Suppressor macrophage (primary cell): Measurements from ENCODE around the gene KLHL36.

Experiments
- DNase-seq, 4 experiments: peaks; one replicate each; pipeline ENCODE4 v3.0.0-alpha.2; 2020 to 2022
- total RNA-seq, 17 experiments: gene quantifications; one replicate each; lab custom pipeline; 2026; ENCODE audit warnings: mixed read lengths in 6 of 17, inconsistent platforms in 3 of 17; lab: John Stamatoyannopoulos, UW

KLHL36 gene
- 13.2 to 108 (median 80.9) reads per million in 17 experiments for total RNA-seq

DNA sequence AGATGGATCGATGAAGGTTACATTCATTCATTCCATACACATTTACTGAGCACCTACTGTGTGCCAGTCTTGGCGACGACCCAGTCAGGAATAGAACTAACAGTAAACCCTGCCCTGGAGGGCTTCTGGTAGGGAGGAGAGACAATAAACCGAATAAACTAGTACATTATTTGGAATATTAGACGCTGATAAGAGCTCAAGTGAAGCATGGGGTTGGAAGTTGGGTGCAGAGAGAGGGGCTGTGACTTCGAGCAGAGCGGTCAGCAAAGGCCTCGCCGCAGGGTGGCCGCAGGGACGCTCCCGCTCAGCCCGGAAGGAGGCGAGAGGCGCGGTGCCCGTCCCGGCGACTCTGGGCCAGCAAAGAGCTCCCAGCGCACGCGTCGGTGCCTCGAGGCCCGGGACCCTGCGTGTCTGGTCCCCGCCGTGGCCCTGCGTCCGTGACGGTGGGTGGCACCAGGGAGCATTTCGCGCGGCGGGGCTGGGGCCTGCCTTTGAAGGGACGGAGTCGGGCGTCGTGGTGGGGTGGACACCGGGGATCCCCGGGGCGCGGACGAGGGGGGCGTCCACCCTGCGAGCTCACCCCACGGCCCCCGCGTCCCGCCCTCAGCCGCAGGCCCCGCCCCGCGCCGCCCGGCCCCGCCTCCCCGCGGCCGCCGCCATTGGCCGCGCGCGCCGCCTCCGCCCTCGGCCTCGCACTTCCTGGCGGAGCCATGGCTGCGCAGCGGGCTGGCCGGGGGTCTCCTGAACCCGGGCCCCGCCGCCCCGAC, at the start of gene KLHL36:
KLHL36 (plus strand) TSS at position 684 of the 767 bp plus-strand sequence. CDS start 2,357 bp downstream, outside the sequence.
- DNase-seq = peak; percentile 65 to 93 (median 79)

DNA sequence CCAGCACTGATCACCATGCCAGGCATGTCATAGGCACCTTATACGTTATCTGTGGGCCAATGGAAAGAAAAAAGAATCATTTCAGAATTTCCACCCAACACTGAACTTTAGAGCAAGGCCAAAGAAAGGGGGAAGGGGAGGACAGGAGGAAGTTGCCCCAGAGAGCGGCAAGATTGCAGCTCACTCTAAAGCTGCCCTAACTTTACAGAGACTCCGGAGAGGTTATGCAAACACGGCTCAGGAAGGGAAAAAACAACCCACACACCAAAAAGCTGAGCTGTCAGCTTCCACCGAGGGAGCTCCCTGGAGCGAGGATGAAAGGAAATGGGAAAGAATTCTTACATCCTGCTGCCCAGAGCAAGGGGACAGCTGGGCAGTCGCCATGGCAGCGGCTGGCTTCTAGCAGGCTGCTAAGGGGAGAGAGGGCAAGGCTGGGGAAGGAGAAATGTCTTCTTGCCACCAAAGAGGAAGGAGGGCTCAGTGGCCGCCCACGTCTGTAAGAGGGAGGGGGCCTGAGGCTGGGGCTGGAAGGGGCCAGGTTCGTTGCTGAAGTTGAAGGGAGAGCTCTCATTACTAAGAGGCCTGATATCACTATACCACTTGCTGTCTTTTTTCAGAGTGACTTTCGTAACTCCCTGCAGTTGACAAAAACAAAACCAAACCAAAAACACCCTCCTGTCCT, 48.6 kb upstream of the KLHL36 start:
- peak; percentile 91 to 97 (median 94) for DNase-seq

DNA sequence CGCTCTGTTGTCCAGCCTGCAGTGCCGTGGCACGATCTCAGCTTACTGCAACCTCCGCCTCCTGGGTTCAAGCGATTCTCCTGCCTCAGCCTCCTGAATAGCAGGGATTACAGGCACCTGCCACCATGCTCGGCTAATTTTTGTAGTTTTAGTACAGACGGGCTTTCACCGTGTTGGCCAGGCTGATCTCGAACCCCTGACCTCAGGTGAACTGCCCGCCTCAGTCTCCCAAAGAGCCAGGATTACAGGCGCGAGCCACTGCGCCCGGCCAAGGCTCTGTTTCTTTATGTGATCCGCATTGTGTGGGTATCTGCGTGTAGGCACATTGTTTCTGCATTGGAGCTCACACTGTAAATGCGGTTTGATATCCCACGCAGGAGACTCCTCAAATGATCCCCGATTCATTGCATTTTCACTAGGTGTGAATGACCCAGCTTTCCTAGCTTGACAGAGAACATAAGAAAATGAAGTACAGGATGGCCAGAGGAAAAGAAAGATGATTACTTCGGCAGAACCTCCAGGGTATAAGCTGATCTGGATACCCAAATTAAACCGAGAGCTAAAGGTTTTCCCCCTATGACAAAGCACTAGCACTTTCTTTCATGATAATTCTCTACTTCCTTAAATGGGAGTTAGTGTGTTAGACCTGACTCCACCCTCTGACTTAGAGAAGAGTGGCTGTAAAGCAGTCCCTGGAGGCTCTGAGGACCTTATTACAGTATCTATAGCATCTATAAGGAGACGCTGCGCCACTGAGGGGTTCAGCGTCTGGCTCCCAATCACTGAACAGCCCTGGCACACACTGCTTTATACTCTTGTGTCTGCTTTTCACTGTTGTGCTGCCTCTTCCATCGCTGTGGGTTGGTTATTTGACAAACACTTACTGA, 47.7 kb upstream of the KLHL36 start:
- DNase-seq = peak; percentile 63 to 87 (median 76)

DNA sequence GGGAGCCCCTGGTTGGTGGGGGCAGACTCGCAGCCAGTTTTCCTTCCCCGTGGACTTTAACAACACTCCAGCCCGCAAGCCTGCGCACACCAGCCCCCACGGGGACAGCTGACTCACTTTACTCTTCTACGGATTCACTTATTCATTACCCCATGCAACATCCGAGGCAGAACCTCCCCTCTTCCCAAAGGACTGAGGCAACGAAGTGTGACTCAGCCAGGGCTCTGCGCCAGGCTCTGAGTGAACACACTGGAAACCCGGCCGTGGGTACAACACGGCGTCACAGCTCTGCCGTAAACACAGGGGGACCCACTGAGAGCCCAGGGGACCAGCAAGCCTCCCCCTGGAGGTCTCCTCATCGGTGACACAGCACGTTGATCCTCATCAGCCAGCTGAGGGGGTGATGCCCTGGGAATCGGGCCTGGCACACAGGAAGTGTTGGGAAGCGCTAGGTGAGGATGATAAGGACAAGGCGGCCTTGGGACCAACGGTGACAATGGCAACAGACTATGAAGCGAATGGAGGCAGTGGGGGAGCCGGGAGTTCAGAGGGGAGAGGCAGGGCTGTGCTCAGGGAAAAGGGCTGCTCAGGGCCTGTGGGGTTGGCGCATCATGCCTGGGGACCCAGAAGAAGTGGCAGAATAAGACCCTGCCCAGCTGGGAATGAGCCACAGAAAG, 45.0 kb upstream of the KLHL36 start:
- peak; percentile 94 to 98 (median 94) for DNase-seq

DNA sequence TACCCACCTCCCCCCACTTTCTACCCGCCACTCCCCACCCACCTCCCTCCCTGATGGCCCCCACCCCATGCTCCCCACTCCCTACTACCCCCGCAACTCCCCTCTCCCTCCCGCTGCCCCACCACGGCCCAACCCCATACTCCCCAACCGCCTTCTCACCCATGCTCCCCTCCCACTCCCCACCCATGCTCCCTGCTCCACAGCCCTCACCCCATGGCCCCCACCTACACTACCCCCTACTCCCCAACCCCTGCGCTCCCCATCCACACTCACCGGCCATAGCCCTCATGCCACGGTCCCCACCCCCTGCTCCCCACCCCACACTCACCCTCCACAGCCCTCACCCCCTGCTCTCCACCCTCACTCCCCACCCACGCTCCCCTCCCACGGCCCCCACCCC, 44.4 kb upstream of the KLHL36 start:
- no peak for DNase-seq

DNA sequence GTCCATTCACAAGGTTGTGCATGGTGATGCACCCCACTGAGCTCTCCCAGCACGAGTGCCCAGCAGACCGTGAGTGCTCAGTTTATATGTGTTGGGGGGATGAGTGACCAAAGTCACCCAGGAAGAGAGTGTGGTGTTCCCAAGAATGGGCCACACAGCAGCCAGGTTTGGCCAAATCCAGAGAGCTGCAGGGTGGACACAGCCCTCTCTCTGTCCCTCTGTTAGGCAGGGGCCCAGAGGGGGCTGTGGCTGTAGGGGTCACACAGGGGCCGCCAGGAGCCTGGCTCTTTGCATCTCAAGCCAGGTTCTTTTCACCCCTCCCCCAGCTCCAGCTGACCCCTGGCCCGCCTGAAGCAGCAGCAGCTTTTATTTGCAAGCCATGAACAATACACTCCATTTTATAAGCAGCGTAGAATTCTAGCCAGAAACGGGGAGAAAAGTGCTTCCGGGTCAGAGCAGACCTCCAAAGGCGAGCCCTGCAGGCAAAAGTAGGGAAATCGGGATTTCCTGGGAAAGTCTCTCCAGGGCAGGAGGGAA, 43.8 kb upstream of the KLHL36 start:
- DNase-seq = no peak

DNA sequence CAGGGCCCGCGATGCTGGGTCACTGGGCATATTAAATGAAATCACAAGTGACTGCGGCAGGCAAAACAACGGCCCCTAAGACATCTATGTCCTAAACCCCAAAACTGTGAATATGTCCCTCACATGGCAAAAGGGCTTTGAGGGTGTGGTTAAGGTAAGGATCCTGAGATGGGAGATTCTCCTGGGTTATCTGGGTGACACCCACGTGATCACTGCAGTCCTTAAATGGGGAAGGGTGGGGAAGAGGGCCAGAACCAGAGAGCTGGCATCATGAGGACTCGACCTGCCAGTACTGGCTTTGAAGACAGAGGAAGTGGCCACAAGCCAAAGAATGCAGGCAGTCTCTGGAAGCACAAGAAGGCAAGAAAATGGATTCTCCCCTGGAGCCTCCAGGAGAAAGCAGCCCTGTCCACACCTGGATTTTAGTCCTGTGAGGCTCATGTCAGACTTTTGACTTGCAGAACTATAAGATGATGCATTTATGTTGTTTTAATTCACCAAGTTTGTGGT, 42.9 kb upstream of the KLHL36 start:
- DNase-seq = no peak

DNA sequence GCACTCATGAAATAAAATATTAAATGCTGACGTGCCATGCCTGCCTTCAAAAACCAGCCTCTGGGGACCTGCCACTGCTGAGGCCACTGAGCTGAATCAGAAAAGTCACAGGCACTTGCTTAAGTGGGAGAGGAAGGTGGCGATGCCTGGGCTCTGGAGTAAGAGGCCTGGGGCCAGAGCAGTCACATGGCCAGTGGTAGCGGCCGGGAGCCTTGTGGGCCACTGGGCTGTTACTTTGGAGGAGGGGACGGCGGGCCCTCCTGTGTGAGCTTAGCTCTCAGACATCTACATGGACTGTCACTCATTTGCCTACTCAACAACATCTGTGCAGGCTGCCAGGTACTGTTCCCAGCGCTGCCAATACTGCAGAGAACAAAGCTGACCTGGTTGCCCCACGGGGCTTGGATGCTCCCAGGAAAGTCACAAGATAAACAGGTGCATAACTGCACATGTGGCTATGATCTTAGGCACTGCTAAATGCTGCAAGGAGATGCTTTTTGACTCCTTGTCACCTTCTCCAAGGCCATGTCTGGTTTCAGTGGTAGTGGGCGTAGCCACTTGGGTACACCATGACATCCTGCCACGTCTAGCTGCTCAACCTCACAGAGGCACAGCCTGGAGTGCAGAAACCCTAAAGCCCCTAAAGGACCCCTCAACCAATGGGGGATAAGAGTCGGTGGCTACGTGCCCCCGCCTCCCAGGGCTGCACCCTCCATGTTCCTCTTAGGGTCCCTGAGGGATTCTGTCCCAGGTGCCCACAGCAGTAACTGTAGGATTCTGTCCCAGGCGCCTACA, 42.0 kb upstream of the KLHL36 start:
- peak in 2 of 4 experiments; percentile 28 to 46 for DNase-seq

DNA sequence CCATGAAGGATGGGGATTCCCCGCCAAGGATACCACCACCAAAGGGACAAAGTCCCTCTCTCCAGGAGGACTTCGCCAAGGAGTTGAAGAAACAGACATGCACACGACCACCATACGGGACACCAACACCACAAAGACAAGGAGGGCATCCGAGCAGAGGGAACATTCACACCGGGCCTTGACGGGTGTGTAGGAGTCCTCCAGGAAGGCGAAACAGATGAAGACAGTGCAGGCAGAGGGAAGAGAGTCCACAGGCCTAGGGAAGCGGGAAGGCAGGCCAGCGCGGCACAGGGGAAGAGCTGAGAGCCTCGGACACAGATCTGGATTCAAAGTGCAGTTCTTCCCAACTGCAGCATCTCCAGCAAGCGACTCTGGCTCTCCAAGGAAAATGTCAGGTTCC, 41.2 kb upstream of the KLHL36 start:
- no peak for DNase-seq

DNA sequence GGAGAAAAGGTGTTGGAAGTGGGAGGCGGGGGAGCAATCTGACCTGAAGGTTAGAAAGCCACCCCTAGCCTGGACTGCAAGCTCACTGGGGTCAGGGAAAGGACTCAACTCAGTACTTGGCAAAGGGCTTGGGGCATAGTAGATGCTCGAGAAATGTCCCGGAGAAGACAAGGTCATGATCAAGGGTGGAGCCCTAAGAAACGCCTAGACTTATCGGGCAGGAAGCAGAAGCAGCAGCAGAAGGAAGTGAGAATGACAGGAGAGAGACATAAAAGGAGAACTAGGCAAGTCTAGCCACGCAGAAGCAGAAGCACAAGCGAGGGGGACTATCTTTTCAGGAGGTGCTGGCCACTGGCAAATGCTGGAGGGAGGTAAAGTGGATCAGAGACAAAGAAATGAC, 40.6 kb upstream of the KLHL36 start:
- peak; percentile 70 to 90 (median 84) for DNase-seq

DNA sequence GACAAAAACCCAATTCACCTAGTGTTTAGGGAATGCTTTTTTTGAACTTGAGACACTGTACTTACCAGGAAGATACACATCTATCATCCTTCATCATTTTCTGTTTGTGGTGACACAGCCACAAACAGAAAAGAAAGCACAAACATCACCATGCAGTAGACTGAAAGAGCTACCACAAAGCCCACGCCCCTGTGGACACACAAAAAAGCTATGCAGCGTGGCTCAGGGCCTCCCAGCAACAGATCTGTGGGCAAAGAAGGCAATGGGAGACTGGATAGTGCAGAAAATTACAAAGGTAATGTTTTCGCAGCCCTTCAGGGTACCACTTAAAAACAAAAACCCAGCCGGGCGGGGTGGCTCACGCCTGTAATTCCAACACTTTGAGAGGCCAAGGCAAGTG, 40.0 kb upstream of the KLHL36 start:
- DNase-seq = no peak

DNA sequence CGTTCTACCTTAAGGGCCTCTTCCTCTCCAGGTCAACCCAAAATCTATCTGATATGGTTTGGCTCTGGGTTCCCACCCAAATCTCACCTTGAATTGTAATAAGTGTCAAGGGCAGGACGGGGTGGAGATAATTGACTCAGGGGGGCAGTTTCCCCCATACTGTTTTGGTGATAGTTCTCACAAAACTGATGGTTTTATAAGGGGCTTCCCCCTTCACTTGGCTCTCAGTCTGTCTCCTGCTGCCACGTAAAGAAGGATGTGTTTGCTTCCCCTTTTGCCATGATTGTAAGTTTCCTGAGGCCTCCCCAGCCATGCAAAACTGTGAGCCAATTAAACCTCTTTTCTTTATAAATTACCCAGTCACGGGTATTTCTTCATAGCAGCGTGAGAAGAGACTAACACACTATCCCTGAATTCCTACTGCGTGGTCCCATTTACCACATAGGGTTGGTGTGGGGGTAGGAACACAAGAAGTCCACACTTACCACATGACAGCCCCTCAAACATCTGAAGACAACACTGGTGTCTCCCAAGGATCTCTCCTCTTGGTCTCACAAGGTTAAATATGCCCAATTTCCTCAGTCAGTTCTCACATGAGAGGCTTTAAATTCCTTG, 38.6 kb upstream of the KLHL36 start:
- DNase-seq = no peak

DNA sequence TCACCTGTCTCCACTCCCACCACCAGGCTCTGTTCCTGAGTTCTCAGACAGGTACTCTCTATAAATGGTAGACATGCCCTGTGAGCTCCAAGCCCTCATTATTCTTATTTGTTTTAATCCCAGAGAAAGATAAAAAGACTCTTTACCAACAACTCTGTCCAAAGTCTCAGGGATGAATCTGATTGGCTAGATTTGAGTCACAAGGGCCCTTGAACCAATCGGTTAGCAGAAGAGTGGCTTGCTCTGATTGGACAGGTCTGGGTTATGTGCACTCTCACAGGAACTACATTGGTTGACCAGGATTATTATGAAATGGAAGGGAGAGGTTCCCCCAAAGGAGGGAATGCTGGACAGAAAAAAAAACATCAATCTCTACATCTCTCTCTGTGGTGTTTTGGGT, 37.9 kb upstream of the KLHL36 start:
- no peak for DNase-seq

DNA sequence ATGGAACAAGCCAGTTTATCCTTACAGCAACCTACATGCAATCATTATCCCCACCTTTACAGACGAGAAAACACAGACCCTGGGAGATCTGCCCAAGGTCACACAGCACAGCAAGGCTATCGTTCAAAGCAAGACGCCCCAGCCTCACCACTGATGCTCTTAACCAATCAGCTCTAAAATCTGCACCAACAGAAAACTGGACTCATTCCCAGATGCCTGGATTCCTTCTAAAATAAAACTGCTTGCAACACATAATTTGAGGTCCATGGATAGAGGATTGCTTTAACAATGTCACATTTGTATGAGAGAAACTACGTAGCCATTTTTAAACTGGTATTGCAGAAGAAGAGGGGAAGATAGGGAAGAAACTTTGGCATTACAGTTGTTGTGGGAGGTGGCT, 37.3 kb upstream of the KLHL36 start:
- DNase-seq = peak in 1 of 4 experiments; percentile 43

DNA sequence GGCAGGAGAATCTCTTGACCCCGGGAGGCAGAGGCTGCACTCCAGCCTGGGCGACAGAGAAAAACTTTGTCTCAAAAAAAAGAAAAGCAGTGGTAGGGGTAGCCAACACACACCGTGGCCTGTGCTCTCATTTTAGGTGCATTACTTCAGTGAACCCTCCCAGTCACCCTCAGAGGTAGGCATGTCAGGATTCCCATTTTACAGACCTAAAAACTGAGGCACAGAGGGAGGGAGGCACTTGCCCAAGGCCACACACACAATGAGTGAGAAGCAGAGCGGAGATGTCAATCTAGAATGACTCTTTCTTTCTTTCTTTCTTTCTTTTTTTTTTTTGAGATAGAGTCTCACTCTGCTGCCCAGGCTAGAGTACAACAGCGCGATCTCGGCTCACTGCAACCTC, 35.6 kb upstream of the KLHL36 start:
- DNase-seq = no peak

DNA sequence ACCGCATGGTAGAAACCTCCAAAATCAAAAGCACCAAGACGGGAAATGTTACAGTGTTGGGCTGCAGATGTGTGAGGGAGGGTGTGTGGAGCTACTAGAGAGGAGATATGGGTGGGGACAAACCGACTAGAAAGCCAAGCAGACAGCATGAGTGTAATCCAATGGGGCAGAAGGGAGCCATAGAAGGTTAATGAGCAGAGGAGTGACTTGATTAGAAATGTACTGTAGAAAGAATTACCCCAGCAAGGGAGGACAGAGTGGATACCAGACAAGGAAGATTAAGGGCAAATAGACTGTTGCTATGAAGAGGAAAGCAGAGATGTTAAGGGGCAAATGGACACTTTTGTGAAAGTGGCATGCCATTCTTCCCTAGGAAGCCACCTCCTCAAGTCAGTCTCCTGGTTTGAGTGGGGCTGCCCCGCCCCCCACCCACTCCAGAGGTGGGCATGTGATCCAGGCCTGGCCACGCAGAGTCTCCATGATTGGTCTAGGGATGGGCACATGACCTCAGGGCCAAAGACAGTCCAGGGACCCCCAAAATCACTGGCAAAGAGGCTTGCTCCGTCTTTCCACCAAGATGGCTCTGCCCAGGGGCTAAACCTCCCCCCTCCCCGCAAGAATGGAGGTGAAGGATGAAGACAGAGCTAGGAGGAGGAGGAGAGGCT, 34.8 kb upstream of the KLHL36 start:
- peak in 3 of 4 experiments; percentile 29 to 75 (median 70) for DNase-seq

DNA sequence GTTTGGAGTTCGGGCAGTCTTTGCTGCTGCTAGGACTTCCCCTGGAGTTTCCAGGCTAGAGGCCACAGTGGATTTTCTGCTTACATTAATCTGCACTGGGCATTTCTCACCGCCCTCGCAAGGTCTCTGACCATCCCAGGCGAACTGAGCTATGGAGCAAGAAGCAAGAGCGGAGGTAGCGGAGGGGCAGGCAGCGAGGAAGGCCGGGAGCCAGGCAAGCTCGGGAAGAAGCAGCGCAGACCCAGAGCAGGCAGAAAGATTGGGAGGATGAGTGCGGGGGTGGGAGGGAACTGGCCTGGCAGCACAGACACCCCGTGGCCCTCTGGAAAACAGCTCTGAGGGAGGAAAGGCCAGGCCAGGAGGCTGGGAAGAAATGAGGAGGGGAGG, 34.2 kb upstream of the KLHL36 start:
- peak in 3 of 4 experiments; percentile 38 to 65 (median 58) for DNase-seq

DNA sequence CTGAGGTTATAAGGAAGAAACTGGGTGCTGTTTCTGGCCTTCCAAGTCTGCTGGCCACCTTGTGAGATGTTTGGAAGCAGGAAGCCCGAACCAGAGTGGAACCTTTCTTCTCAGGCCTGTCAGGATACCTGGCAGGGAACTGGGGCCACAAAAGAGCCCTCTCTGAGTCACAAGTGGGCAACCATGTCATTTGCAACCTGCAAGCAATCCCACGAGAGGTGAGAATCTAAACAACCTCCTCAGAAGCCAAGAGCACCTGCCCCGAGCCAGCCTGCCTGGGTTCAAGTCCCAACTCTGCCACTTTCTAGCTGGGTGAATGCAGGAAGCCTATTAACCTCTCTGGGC, 33.7 kb upstream of the KLHL36 start:
- DNase-seq = no peak

DNA sequence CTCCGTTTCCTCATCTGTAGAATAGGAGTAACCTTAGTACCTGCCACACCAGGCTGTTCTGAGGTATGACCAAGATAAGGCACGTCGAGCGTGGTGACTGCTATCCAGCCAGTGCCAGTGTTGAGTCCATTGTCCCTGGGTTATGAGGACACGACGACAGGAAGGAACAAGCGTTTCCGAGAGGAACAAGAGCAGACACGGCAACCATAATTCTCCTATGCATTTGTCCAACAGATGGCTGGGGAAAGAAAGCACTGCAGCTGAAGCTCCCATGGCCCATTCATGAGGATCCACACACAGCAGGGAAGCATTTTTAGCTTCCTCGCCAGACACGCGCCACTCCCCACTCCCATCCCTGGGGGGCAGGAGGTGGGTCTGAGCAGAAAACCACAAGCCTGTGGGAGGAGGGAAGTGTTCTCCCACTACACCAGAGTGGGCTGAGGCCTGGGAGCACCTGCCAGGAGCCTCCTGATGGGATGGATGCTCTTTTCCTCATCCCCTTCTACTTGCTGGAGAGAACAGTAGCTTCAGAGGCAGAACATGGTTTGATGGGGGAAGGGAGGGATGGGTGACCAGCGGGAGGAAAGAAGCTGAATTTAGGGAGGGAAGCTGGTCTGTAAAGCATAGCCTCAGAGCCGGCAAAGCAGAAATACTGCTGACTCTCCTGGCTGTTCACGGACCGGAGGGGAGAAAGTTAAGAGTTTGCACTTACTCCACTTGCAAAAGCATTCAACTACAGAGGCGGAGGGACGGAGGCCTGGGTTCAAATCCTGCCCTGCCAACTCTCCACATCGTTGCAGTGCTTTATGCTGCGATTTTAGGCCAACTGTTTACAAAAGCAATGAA, 33.1 kb upstream of the KLHL36 start:
- peak; percentile 19 to 57 (median 40) for DNase-seq
